NCI-H187 (cell line): Measurements from ENCODE around the gene UVRAG.

Experiments used
- DNase-seq, 2 experiments: peaks; one replicate each; lab custom pipeline; 2025; lab: John Stamatoyannopoulos, UW

Gene UVRAG

DNA sequence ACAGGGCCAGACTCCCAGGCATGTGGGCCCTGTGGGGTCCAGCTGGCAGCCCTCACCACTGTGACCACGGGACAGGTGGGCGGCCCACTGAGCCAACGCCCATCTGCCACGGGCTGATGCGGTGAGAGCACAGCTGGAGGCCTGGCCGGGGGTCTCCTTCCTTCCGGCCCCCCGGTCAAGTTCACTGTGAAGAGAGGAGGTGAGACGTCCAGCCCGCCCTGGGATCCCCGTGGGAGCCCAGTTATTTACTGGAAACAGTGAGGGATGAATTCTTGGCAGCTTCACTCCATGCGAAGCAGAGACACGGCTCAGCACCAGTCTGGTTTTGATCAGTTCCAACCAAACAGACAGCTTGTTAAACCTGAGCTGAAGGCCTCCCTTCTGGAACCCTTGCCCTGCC lies 352.6 kb downstream of the UVRAG start:
- DNase-seq = no peak

DNA sequence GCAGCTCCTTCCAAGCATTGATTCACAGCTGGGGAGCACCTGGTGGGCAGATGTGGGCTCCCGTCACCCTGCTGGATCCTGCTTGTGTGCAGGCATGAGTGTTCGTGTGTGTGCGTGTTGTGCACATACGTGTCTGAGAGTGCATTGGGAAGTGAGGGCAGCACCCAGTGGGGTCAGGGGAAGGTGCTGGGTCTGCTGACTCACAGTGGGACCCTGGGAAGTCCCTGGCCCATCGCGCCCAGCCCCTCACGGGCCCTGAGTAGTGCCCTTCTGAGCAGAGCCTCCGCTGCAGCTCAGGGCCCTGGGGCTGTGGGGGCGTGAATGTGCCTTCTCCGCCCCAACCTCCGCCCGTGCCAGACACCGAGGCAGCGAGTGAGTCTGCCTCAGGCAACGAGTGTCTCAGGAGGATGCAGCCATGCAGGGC lies 354.5 kb downstream of the UVRAG start:
- no peak for DNase-seq

DNA sequence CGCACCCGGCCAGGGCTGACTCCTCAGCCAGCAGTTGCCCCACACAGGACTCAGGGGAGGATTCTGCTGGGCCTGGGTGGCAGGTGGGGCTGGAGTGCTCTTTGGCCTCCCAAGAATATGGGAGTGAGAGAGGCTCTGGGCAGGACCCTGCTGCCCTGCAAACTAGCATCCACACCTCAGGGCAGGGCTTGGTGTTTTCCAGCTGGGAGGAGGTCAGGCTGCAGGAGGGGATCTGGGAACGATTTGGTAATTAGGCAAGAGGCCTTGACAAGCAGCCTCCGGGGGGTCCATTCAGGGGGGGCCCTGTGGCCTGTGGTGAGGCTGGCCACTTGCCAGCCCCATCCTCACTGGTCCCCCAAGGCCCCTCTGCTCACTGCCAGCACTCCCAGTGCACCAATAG lies 355.5 kb downstream of the UVRAG start:
- DNase-seq = no peak

DNA sequence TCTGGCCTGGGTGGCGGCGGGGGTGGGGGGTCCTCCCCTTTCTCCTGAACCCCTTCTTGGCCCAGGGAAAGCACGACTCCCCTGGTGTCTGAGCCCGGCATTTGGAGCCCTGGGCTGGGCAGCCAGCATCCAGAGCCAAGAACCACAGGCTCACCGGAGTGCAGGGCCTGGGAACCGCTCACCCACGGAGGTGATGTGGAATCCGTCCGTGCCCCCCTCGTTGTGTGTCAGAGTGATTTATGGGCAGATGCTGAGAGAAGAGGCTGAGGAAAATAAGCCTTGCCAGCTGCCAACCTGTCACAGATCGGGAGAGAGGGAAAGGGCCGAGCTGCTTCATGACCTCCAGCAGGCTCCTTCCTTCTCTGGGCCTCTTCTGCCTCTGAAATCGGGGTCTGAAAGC lies 357.6 kb downstream of the UVRAG start:
- DNase-seq = no peak

DNA sequence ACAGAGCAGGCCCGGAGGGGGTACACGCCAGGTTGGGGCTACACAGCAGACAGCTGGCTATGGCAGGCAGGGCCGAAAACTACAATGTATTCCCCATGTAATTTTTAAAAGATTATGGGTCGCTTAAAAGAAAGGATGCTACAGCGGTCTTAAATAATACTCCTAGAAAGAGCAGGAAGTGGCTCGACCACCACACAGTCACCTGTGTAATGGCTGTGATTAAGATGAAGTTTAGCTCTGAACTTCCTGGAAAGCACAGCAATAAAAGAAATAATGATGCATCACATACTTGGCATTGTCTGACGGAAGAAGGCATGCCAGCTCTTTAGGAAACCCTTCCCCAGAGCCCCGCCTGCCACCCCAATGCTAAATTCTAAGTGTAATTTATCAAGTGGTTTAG lies 358.7 kb downstream of the UVRAG start:
- no peak for DNase-seq

DNA sequence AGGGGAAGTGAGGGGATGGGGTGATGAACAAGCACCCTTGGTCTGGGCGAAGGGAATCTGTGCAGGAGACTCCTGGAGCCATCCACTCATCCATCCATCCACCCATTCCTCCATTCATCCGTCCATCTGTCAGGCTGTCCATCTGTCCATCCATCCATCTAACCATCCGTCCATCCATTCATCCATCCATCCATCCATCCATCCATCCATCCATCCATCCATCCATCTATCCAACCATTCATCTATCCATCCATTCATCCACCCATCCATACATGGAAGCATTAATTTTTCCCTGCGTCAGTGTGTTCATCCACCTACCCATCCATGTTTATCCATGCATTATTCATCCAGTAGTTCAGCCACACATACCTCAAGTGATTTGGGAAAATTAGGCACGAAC lies 359.3 kb downstream of the UVRAG start:
- DNase-seq = no peak

DNA sequence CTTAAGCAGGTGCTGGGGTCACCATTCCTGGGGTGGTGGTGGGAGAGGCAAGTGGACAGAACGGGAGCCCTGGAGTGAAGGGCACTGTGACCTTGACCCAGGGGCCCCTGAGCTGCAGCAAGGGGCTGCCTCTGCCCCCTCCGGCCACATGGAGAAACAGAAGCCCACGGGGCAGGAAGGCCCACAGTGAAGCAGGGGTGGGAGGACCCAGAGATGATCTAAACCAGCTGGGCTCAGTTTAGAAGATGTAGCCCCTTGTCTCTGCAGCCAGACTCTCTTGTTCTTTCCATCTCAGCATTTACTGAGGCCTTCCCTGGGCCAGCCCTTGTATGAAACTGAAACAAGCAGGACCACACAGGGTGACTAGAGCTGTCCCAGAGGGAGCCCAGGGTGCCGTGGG lies 360.8 kb downstream of the UVRAG start:
- no peak for DNase-seq

DNA sequence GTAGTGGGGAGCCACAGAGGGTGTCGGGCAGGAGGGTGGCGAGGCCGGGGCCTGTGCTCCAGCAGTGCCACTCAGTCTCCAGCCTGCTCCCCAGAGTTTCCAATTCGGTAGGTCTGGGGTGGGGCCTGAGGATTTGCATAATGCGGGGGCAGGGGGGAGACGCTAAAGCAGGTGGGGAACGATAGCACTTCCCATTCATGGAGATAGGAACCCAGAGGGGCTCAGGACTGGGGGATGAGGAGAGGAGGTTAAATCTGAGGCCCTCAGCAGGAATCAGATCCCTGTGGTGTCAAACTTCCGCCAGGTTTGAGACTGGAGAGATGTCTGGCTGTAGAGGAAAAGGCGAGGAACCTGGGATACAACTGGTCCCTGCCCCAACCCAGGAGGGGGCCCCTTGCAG lies 361.5 kb downstream of the UVRAG start:
- no peak for DNase-seq

DNA sequence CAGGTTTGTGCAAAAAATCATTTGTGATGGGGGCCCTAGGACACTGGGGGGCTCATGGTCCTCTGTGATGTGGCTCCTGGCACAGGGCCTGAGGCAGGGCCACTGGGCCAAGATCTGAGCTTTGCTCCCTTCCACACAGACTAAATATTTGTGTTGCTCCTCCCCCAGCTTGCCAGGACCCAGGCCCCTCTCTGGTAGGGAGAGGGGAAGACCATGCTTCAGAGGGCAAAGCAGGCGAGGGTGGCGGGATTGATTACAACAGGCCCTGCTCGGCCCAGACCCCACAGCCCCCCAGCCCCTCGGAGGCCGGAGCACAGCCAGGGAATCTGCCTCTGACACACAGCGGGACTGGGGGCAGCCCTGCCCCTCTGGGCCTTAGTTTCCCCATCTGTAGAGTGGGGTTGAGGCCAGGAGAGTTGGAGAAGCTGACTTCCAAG lies 362.3 kb downstream of the UVRAG start:
- DNase-seq = no peak

DNA sequence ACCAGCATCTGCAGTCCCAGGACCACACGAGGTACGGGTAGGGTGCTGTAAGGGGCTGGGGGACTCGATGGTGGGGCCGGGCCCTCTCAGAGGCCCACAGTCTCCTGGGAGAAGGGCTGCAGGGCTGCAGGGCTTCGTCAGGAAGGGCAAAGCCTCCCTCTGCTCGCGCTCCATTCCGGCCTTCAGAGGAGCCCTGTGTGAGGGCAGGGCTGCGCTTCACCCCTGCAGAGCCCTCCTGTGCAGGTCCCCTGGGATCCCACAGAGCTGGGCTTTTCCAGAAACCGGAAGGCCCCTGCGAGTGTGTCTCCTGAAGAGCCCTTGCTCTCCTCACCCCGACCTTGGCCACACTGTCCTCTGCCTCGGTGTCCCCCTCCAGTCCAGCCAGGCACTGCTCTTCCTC lies 364.1 kb downstream of the UVRAG start:
- no peak for DNase-seq

DNA sequence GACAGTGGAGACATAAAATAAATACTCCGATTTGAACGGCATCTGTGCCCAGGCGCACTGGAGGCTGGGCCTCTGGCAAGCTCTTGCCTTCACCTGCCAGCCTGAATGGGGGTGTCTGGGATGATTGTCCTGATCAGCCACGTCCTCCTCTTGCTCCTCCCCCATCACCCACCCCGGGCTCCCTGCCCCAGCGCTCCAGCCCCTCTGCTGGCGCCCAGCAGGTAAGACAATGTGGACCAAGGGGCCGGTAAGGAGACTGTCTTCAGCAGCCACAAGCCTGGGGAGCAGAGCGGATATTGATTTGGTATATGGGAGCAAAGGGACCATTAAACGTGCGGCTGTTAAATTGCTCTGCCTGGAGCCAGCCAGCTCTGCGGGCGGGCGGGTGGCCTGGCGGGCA lies 366.4 kb downstream of the UVRAG start:
- no peak for DNase-seq

DNA sequence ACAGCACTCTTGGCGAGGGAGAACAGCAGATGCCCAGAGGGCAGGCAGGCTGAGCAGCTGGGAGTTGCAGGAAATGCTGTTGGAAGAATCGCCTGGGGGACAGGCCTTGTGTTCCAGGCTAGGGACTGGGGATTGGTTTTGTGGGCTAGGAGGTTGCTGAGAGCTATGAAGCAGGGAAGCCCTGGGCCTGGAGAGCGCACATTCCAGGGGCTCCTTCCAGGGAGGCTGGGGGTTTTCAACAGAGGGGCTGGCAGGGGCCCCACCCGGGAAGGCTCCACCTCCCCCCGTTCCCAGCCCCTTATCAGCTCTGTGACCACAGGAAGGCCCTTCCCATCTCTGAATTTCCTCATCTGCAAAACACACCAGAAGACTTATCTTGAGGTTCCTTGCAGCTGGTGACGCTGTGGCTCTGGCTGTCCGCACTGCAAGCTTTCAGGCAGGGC lies 369.6 kb downstream of the UVRAG start:
- no peak for DNase-seq

DNA sequence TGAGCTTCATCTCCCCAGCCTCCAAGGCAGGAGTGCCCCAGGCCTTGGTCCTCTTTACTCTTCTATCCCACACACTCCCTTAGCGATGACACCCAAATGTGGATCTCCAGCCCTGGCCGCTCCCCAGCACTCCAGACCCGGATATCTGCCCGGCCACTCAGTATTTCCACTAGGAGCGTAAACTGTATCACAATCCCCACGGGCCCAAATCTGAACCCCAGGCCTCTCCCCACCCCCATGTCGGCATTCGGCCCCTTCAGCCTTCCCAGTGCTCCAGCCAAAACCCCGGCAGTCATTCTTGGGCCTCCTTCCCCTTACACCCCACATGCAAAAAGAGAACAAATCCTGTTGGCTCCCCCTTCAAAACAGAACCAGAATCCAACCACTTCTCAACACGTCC lies 370.5 kb downstream of the UVRAG start:
- no peak for DNase-seq

DNA sequence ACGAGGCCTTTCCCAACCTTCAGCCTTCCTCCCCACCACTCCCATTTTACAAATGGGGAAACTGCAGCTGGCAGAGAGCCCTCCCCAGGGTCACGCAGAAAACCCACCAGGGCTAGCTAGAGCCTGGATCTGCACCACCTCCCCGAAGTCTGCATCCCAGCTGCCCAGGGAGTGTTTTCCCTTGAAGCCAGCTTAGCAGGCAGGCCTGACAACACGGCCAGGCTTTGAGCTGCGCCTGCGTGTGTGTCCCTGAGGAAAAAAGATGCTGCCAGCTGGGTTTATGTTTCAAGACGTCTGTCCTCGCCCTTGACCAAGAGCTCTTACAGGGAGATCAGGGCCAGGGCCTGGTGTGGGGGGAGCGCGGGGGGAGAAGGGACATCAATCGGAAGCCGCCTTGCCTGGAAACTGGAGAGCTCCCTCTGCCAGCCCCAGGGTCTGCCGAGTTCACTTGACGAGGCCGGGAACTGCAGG lies 371.0 kb downstream of the UVRAG start:
- DNase-seq = peak; percentile 15 to 43

DNA sequence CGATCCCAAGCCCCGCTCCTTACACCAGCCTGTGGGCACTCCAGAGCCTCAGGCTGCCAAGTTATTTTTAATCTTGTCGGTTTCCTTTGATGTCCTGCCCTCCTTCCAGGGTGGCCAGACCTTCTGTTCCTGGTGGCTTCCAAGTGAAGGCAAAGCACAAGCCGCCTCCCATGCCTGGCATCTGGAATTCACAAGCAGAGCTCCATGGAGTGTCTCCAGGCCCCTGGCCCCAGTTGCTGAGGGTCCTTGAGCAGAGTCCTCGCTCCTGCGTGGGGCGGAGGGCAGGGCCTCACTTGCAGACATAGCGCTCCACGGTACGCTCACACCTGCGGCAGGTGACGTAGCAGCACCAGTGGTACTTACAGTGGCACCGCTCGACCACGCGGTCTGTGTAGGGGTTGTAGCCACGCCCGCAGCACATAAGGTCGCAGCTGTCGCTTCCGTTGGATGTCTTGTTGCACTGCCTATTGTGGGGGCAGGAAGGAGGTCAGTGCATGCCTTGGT lies 371.8 kb downstream of the UVRAG start:
- DNase-seq = no peak

DNA sequence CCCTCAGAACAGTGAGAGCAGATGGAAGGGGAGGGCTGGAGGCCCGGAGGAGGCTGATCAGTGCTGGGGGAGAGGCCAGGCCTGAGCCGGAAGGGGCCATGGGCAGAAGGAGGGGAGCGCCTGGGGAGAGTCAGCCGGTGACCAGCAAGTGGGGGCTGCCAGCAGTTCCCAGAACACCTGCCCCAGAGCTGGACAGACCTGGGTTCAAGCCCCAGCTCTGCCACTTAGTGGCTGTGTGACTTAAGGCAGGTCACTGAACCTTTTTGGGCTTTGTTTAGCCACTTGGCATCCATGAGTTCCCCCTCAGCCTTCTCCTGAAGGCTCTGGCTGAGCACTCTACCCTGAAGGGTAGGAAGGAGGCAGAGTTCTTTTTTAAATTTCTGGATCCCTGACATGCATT lies 373.9 kb downstream of the UVRAG start:
- no peak for DNase-seq

DNA sequence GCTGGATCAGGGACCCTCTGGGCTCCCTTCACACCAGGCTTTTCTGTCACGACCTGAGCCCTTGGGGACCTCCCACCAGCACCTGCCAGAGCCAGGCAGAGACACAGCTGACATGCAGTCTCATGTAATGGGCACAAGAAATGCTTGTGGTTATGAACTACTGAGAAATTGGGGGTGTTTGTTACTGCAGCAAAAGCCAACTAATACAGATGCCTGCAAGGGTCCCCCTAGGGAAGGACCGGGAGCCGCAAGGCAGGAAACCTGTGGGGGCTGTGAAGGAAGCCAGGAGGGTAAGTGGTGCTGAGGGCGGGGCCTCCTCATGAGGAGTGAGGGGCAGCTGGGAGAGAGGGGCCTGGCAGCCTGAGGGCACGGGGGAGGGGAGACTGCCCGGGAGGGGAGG lies 374.7 kb downstream of the UVRAG start:
- DNase-seq = no peak

DNA sequence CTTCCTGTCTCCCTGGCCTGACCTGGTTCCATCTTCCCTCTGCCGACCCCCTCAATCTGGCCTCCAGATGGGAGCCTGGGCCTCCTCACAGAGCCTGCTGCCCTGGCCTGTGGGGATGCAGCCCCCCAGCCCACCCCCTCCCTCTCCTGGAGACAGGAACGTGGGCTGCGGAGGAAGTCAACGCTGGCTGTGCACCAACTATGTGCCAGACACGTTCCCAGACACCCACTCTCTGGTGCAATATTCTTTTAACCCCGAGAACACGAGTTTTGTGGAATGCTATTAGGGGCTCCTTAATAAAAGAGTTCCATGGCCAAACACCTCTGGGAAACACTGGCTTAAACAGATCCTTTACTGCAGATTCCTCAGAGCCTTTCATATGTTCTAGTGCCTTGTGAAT lies 375.4 kb downstream of the UVRAG start:
- DNase-seq = no peak
